MM.1S (cell line): Measurements from ENCODE around the gene GABRR1.
"Not testable (repeated sequence)": the region's sequence is repeated elsewhere in the genome, so short reads cannot be mapped to it uniquely, and the experiment has no call there.

ENCODE experiments used
- CTCF ChIP-seq: fragments of 300-600 bp; sonication (generic); IDR thresholded peaks from 2 replicates; pipeline ENCODE4 v1.5.1; 2016; ENCODE audit warnings: antibody characterized with exemption, low read length, mixed read lengths
- EZH2 ChIP-seq: fragments of 300-600 bp; sonication (generic); optimal IDR thresholded peaks from 2 replicates; pipeline ENCODE3; 2017; ENCODE audit warnings: low read depth, mild to moderate bottlenecking, antibody characterized with exemption, low read length, mixed read lengths
- EZH2phosphoT487 ChIP-seq: fragments of 300-600 bp; sonication (generic); IDR thresholded peaks from 2 replicates; pipeline ENCODE4 v1.6.1; 2018; ENCODE audit warnings: antibody characterized with exemption, low read length

- TF ChIP-seq CTCF, EZH2, EZH2phosphoT487: not testable (repeated sequence)
These were observed 88.9 kb downstream of the GABRR1 start for GRCh38 chr6:89128256-89128671.
